Measurements from ENCODE around the gene RPS26.

Gene RPS26

DNA sequence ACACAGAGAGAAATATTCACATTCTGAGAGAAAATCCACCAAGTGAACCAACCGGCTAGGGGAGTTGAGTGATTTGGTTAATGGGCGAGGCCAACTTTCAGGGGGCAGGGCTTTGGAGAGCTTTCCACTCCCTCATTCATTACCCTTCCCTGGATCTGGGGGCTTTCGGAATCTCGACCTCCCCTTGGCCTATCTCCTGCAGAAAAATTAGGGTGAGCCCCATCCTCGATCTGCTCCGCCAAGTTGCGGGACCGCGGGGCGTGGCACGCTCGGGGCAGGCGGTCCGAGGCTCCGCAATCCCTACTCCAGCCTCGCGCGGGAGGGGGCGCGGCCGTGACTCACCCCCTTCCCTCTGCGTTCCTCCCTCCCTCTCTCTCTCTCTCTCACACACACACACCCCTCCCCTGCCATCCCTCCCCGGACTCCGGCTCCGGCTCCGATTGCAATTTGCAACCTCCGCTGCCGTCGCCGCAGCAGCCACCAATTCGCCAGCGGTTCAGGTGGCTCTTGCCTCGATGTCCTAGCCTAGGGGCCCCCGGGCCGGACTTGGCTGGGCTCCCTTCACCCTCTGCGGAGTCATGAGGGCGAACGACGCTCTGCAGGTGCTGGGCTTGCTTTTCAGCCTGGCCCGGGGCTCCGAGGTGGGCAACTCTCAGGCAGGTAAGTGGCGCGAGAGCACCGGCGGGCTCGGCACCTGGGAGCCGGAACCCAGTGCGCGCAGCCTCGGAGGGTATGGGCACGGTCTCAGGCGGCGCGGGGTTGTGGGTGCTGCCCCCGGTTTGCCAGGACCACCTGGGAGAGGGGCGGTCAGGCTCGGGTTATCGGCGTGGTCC lies 38.2 kb downstream of the RPS26 start, which contains the start of gene ERBB3:
ERBB3 (plus strand) TSS at position 443 of the 833 bp plus-strand sequence; CDS start at position 579, 136 bp downstream.
- DNase-seq (ENCODE audit: low read depth) = peak; percentile 15
- TF ChIP-seq, protein P1, sequence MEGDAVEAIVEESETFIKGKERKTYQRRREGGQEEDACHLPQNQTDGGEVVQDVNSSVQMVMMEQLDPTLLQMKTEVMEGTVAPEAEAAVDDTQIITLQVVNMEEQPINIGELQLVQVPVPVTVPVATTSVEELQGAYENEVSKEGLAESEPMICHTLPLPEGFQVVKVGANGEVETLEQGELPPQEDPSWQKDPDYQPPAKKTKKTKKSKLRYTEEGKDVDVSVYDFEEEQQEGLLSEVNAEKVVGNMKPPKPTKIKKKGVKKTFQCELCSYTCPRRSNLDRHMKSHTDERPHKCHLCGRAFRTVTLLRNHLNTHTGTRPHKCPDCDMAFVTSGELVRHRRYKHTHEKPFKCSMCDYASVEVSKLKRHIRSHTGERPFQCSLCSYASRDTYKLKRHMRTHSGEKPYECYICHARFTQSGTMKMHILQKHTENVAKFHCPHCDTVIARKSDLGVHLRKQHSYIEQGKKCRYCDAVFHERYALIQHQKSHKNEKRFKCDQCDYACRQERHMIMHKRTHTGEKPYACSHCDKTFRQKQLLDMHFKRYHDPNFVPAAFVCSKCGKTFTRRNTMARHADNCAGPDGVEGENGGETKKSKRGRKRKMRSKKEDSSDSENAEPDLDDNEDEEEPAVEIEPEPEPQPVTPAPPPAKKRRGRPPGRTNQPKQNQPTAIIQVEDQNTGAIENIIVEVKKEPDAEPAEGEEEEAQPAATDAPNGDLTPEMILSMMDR (IDR thresholded peaks at IDR 0.05; ENCODE audit: low read depth, low read length, missing control alignments) = no peak
- in situ Hi-C loops (cut with HindIII; ENCODE audit: low sequenced_read_pairs) = no loop called here
- peak within 1 kb of the TSS; percentile 52 for H3K4me3 ChIP-seq (ENCODE audit: low read depth, low read length)

DNA sequence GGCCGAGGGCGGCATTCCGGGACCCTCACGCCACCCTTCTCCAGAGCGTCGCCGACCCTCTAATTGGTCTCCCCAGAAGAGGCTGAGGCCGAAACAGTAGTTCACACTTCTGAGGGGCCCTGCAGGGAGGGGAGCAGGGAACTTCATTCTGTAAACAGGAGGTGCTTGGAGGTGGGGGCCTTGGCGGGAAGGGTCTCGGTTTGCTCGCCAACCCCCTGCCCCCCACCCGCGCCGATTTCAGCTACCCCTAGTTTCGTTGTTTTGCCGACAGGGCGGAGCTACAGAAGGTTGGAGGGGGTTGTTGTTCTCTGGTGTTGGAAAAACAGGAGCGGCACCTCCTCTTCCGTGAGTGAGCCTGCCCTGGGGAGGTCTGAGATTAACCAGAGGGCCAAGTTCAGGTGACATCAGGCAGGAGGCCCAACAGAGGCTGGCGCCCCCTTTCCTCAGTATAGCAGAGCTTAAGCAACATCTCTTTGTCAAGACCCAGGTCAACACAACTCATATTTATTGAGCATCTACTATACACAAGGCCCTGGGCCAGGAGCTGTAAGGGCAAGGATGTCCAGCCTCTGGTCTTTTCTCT lies 38.9 kb downstream of the RPS26 start:
- H3K4me3 ChIP-seq (ENCODE audit: low read depth, low read length) = peak overlapping the region; percentile 52
- TF ChIP-seq, protein P1 (IDR thresholded peaks at IDR 0.05; ENCODE audit: low read depth, low read length, missing control alignments) = no peak
- no peak for DNase-seq (ENCODE audit: low read depth)
- in situ Hi-C loops (cut with HindIII; ENCODE audit: low sequenced_read_pairs) = no loop called here

DNA sequence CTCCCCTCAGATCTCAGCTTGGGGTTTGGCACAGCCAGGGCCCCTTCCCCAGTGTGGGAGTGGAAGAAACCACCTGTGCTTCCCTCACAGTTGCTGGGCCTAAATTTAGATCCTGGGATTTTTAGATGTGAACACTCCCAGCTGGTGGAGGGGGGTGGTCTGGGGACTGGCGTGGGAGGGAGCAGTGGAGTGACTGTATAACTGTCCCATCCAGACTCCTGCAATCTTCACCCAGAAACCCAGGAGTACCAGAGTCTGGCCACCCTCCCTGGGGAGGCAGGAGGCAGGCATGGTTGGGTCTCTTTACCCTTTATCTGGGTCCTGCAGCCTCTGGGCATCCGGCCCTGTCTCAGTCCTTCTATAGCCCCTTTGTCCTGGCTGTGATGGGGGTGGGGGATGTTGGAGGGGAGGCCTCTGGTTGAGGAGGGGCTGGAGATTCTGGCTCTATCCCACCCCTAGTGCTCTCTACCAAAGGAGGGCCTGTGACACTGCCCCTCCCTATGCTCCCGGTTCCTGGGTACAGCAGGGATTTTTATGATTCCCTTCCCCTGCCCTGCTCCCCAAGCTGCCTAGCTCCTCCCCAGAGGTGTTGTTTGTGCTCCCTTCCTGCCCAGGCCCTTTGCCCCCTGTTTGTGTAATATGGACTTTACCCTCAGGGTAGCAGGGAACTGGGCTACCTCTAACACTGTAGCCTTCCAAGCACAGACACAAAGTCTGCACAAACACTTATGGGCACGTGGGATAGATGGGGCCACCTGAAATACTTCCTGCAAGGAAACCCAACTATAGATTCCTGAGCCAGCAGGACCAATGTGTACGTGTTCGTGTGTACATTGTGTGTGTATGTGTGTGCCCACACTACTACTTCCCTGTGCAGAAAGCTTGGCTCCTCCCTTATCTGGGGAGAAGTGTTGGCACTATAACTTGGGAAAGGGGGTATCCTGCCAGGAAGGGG lies 40.0 kb downstream of the RPS26 start:
- in situ Hi-C loops (cut with HindIII; ENCODE audit: low sequenced_read_pairs) = no loop called here
- no peak overlapping the region for H3K4me3 ChIP-seq (ENCODE audit: low read depth, low read length)
- TF ChIP-seq, protein P1 (IDR thresholded peaks at IDR 0.05; ENCODE audit: low read depth, low read length, missing control alignments) = no peak
- DNase-seq (ENCODE audit: low read depth) = no peak

DNA sequence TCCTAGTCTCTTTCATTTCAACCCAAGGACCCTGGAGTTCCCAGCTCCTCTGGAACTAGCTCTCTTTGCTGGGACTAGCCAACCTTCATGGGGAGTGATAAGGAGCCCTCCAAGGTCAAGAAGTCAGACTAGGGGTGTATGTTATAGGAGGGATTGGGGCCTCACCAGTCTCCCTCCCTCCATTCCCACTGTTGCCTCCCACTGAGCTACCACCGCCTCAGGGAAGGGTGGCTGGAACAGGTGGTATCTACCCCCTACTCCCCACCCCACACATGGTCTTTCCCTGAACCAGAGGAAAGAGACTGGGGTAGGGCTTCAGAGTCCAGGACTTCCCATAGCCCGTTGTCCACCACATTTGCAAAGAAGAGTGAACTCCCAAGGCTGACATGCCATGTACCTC lies 40.7 kb downstream of the RPS26 start:
- in situ Hi-C loops (cut with HindIII; ENCODE audit: low sequenced_read_pairs) = no loop called here
- TF ChIP-seq, protein P1 (IDR thresholded peaks at IDR 0.05; ENCODE audit: low read depth, low read length, missing control alignments) = no peak
- no peak for DNase-seq (ENCODE audit: low read depth)
- H3K4me3 ChIP-seq (ENCODE audit: low read depth, low read length) = no peak overlapping the region

DNA sequence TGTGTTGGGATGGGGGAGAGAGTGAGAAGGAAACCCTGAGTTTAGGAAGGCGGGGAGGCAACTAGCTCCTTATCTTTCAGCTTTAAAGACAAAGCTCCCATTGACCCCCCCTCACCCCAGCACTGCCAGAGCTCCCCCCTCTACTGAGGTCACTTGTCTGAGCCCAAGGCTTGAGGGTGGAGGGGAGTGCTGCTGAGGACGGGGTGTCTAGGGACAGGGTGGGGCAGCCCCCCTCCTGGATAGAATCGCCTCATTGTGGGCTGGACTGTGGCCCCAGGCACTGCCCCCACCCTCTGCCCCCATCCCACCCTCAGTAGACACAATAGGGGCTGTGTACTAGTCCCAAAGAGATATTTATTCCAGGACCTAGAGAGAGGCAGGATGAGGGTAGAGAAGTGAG lies 41.2 kb downstream of the RPS26 start:
- TF ChIP-seq, protein P1 (IDR thresholded peaks at IDR 0.05; ENCODE audit: low read depth, low read length, missing control alignments) = no peak
- no peak for DNase-seq (ENCODE audit: low read depth)
- in situ Hi-C loops (cut with HindIII; ENCODE audit: low sequenced_read_pairs) = no loop called here
- H3K4me3 ChIP-seq (ENCODE audit: low read depth, low read length) = no peak overlapping the region

DNA sequence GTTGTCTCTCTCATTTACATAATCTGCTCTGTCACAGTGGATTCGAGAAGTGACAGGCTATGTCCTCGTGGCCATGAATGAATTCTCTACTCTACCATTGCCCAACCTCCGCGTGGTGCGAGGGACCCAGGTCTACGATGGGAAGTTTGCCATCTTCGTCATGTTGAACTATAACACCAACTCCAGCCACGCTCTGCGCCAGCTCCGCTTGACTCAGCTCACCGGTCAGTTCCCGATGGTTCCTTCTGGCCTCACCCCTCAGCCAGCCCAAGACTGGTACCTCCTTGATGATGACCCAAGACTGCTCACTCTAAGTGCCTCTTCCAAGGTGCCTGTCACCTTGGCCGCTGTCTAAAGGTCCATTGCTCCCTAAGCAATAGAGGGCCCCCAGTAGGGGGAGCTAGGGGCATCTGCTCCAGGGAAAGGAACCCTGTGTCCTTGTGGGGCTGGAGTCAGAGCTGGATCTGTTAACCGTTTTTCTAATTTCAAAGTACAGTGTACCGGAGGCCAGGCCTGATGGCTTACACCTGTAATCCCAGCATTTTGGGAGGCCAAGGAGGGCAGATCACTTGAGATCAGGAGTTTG lies 43.3 kb downstream of the RPS26 start:
- no peak for DNase-seq (ENCODE audit: low read depth)
- no peak overlapping the region for H3K4me3 ChIP-seq (ENCODE audit: low read depth, low read length)
- TF ChIP-seq, protein P1 (IDR thresholded peaks at IDR 0.05; ENCODE audit: low read depth, low read length, missing control alignments) = peak; percentile 35
- in situ Hi-C loops (cut with HindIII; ENCODE audit: low sequenced_read_pairs) = no loop called here

Data from astrocyte of the cerebellum (primary cell).